ENCODE results near the gene ITPK1.
A peak's percentile ranks its signal among the peaks of the same experiment; 100 is the strongest.
"Not testable (repeated sequence)": the region's sequence is repeated elsewhere in the genome, so short reads cannot be mapped to it uniquely, and the experiment has no call there.

Gene ITPK1

GRCh38 chr14:93082576-93083001 is 33.1 kb downstream of the ITPK1 start:
- no peak for DNase-seq

- DNase-seq = peak; percentile 80
Measured at GRCh38 chr14:93081876-93082570, 33.7 kb downstream of the ITPK1 start.

- DNase-seq = no peak
Measured at GRCh38 chr14:93079865-93080403, 35.8 kb downstream of the ITPK1 start.

GRCh38 chr14:93079321-93079720 is 36.4 kb downstream of the ITPK1 start:
- DNase-seq = no peak

GRCh38 chr14:93078870-93079269 is 36.9 kb downstream of the ITPK1 start:
- DNase-seq = no peak

GRCh38 chr14:93076755-93077154 is 39.0 kb downstream of the ITPK1 start:
- DNase-seq = no peak

GRCh38 chr14:93075891-93076290 is 39.8 kb downstream of the ITPK1 start:
- no peak for DNase-seq

GRCh38 chr14:93073910-93074769 is 41.6 kb downstream of the ITPK1 start:
- DNase-seq = no peak

GRCh38 chr14:93073358-93073707 is 42.4 kb downstream of the ITPK1 start:
- DNase-seq = no peak

GRCh38 chr14:93072659-93073357 is 42.9 kb downstream of the ITPK1 start:
- DNase-seq = no peak

GRCh38 chr14:93068711-93069110 is 47.0 kb downstream of the ITPK1 start:
- DNase-seq = no peak

GRCh38 chr14:93067088-93067487 is 48.6 kb downstream of the ITPK1 start:
- no peak for DNase-seq

- no peak for DNase-seq
Measured at GRCh38 chr14:93065272-93065730, 50.4 kb downstream of the ITPK1 start.

- DNase-seq = no peak
Measured at GRCh38 chr14:93064411-93065271, 51.1 kb downstream of the ITPK1 start.

GRCh38 chr14:93063393-93063792 is 52.3 kb downstream of the ITPK1 start:
- no peak for DNase-seq

GRCh38 chr14:93062890-93063289 is 52.8 kb downstream of the ITPK1 start:
- no peak for DNase-seq

GRCh38 chr14:93062013-93062412 is 53.7 kb downstream of the ITPK1 start:
- DNase-seq = not testable (repeated sequence)

- DNase-seq = no peak
Measured at GRCh38 chr14:93061380-93062012, 54.2 kb downstream of the ITPK1 start.

GRCh38 chr14:93060841-93061240 is 54.9 kb downstream of the ITPK1 start:
- DNase-seq = no peak

GRCh38 chr14:93059917-93060545 is 55.7 kb downstream of the ITPK1 start:
- no peak for DNase-seq

- no peak for DNase-seq
Measured at GRCh38 chr14:93059260-93059659, 56.5 kb downstream of the ITPK1 start.
